HG03280 (cell line): ENCODE measurements around the gene C2.
"Not testable (repeated sequence)": the region's sequence is repeated elsewhere in the genome, so short reads cannot be mapped to it uniquely, and the experiment has no call there.

Experiments
- ATAC-seq: cut with Tn5 transposase; IDR thresholded peaks from one replicate; pipeline ENCODE4 v1.9.1; 2021; ENCODE audit warnings: mild to moderate bottlenecking, moderate library complexity; ENCODE audit not compliant: unreplicated experiment

Gene C2

DNA sequence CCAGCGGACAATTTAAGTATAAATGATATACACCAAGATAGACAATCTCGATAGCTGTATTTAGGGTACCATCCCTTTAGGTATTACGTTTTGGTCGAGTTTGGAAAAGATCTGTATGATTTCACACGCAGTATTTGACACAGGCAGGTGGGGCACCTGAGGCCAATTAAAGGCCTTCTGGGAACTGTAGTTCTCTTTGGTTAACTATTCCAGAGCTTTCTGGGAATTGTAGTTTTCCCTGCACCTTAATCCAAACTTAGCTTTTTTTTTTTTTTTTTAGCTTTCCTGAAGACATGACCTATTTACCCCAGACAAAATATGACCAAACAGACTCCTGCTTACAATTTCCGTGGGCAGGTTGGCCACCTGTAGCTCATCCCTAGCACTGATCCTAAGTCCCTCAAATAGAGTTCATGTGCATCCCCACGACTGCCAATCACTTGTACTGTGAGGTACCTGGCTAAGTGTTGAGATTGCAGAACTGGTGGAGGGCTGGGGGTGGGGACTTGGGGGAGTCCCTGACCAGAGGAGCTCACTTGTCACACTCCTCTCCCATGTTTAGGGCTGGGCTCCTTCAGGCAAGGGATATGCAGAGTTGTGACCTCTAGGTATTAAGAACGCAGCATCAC, 29.0 kb upstream of the C2 start:
- ATAC-seq: no peak

DNA sequence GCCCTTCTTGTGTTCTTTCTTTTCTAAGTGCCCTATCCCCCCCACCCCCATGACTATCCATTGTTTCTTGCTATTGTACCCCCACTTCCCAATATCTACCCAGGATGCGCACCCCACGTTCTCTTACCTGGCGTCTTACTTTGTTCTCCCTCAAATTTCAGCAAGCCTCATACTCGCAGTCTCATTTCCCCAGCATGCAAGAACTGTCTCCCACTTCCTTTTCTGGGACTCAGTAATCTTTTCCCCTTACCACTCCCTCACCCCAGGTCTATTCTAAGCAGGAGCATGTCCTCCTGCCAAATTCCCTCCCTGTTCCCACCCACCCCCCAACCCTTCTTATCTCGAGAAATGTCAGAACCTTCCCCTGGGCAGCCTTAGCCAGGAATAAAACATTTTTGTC, 28.3 kb upstream of the C2 start:
- ATAC-seq: no peak

DNA sequence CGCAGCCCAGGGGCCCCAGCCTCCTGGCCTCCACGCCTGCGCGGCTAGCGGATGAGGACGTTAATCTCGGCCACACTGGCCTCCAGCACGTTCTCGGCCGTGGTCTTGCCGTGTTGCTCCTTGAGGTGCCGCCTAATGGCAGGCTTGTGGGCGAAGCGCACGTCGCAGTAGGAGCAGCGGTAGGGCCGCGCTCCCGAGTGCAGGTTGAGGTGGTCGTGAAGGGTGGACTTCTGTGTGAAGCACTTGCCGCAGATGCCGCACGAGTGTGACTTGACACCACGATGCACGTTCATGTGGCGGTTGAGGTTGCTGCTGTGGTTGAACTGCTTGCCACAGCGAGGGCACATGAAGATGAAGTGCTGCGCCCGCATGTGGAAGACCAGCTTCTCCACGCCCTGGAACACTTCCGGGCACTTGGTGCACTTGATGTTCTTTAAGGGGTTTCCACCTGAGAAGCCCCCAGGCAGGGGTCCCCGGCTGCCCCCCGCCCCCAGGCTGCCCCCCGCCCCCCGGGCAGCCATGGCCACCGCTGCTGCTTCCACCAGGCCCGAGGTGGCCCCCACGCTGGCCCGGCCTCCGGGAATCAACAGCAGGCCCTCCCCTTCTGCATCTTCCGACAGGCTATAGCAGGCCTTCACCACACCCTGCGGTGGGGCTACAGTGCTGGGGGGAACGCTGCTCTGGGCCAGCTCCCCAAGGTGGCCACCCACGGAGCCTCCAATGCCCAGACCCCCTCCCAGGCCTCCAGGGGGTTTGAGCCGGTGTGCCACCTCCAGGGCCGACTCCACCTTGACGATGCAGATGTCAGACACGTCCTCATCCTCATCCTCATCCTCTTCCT, 27.4 kb upstream of the C2 start:
- no peak for ATAC-seq

DNA sequence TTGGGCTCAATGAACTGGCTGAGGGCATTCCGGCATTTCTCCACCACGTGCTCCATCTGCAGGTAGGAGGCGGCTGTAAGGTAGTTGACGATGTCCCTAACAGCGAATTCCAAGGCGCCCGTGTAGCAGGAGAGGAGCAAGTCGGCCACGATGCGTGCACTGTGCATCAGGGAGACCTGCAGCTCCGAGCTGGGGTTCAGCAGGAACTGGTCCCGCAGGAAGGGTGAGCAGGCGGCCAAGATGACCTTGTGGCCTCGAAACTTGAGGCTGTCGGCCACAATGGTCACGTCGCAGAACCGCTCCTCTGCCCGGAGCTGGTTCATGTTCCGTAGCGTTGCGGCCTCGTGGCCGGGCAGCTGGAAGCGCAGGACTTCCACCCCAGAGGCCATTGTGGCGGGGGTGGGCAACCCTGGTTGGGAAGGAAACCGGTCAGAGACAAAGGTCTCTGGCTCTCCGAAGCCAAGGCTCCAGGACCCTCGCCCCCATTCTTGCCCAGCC, 26.6 kb upstream of the C2 start:
- ATAC-seq: no peak

DNA sequence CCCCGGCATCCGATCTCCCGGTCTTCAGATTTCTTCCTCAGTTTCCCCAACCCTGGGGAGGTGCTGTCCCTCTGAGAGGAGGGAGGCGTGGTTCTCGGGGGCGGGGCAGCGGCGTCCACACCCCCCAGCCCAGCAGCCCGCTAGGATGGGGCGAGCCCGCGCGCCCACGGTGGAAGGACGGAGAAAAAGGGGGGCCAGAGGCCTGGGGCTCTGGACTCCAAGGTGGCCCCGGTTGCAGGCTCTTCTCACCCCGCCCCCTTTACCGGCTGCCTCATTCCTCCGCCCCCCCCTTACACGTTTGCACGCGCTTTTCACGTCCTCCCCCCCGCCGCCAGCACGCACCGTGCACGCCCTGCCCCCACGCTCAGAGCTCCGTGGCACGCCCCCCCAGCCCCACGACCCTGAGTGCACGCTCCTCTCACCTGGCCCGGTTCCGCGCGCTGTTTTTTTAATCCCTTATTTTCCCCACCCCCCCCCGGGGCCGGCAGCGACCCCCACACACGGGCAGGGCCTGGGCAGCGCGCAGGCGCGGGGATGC, 26.0 kb upstream of the C2 start:
- ATAC-seq: no peak

DNA sequence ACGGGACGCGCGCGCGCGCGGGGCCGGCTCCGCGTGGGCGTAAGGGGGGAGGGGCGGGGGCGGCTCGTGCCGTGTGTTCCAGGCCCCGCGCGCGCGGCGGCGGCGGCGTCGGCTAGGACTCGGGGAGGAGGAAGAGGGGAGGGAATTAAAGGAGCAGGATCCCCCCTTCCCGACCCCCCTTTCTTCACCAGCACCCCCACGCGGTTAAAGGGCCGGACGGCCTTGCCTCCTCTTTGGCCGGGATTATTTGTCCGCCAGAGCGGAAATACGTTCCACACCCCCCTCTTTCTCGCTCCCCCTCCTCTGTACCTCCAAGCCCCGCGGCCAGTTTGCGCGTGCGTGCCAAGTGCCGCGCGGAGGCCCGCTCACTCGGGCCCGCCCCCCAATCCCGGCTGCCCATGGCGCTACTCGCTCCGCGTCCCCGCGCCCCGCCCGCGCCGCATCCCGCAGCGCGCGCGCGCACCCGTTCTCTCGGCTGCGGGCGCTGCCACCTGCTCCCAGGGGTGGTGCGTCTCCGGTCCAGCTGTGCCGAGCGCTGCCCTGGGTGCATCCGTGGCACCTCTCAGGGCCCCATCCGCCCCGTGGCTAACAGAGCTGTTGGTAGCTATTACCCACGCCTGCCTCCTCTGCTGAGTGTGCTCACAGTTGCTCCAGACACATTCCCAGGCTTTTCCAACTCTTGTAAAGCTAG, 25.4 kb upstream of the C2 start, which contains the start of gene ZBTB12:
TSS of gene ZBTB12 (minus strand) at position 134 of the 691 bp plus-strand sequence. CDS start 781 bp downstream, outside the sequence.
- peak; percentile 54 for ATAC-seq

DNA sequence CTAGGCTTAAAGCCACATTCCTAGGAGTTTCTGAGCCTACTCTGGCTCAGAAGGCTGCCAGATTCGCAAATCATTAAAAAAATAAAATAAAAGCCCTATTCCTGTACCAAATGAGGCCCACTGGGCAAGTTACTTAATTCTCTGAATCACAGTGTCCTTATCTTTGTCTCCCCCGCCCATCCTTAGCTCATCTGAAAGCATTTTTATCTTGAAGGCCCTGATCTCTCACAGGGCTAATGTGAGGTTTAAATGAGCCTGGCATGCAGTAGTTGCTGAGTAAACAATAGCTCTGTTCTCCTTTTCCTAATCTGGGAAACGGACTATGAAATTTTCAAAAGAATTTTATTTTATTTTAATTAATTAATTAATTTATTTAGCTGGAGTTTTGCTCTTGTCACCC, 23.6 kb upstream of the C2 start:
- no peak for ATAC-seq

DNA sequence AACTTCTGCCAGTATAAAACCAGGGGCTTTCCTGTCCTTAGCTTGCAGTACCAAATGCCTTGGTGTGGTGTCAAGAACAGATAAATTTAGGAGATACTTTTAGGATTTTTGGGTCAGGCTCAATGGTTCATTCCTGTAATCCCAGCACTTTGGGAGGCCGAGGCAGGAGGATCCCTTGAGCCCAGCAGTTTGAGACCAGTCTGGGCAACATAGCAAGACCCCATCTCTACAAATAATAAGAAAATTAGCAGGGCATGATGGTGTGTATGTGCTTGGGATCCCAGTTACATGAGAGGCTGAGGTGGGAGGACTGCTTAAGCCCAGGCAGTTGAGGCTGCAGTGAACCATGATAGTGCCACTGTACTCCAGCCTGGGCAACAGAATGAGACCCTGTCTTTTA, 22.5 kb upstream of the C2 start:
- ATAC-seq: no peak

DNA sequence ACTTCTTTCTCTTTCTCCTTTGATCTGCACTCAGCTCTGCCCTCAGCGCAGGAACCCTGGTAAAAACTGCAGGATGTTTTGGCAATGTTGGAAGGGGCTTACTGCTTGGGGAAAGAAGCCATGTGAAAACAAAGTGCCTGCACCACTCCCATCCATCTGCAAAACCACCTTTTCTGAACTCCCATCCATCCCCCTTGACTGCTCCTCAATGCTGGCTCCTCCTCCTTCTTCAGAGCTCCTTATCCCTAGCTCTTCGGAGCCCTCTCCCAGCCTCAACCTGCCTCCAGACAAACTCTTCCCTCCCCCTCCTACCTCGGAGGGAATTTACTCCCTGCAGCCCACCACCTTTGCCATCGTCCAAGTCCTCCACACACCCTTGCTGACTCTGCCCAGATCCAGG, 21.4 kb upstream of the C2 start:
- ATAC-seq: no peak

DNA sequence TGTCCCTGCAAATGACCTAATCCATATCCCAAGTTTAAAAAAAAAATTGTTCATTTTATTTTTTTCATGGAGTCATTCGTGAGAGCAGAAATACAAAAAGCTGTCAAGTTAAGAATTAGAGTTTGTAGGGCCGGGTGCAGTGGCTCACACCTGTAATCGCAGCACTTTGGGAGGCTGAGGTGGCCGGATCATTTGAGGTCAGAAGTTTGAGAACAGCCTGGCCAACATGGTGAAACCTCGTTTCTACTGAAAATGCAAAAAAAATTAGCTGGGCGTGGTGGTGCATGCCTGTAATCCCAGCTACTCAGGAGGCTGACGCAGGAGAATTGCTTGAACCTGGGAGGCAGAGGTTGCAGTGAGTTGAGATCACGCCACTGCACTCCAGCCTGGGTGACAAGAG, 20.8 kb upstream of the C2 start:
- ATAC-seq: not testable (repeated sequence)

DNA sequence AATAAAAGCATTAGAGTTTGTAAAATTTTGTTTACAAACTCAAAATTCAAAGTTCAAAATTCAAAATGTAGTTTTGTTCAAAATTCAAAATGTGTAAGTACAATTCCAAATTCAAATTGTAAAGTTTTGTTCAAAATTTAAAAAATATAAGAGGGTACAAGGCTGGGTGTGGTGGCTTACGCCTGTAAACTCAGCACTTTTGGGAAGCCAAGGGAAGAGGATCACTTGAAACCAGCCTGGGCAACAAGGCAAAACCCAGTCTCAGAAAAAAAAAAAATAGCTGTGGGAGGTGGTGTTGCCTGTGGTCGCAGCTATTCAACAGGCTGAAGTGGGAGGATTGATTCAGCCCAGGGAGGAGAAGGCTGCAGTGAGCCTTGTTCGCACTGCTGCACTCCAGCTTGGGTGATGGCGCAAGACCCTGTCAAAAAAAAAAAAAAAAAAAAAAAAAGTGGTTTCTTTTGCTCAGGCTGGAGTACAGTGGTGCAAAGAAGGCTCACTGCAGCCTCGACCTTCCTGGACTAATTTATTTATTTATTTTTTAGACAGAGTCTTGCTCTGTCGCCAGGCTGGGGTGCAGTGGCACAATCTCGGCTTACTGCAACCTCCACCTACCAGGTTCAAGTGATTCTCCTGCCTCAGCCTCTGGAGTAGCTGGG, 20.2 kb upstream of the C2 start:
- ATAC-seq: no peak

DNA sequence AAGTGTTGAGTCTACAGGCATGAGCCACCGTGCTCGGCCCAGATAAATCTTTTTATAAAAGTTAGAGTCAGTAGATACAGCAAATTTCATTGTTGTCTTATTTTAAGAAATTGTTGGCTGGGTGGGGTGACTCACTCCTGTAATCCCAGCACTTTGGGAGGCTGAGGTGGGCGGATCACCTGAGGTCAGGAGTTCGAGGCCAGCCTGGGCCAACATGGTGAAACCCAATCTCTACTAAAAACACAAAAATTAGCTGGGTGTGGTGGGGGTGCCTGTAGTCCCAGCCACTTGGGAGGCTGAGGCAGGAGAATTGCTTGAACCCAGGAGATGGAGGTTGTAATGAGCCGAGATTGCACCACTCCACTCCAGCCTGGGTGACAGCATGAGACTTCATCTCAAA, 19.3 kb upstream of the C2 start:
- ATAC-seq: not testable (repeated sequence)

DNA sequence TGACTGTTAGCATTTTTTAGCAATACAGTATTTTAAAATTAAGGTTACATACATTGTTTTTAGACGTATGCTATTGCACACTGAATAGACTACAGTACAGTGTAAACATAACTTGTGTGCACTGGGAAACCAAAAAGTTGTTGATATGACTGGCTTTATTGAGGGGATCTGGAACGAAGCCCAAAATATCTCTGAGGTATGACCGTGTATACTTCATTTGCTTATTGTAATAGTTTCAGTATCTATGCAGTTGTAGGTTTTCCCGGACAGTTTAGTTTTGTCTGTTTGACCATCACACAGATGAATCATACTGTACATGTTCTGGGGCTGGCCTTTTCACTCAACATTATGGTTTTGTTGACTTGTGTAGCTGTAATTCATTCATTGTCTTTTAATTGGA, 18.7 kb upstream of the C2 start:
- ATAC-seq: peak; percentile 83

DNA sequence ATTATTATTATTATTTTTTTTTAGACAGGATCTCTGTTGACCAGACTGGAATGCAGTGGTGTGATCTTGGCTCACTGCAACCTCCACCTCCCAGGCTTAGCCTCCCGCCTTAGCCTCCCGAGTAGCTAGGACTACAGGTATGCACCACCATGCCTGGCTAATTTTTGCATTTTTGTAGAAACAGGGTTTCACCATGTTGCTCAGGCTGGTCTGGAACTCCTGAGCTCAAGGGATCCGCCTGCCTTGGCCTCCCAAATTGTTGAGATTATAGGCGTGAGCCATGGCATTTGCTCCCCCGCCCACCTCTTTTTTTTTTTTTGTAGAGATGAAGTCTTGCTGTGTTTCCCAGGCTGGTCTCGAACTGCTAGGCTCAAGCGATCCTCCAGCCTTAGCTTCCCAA, 18.2 kb upstream of the C2 start:
- not testable (repeated sequence) for ATAC-seq

DNA sequence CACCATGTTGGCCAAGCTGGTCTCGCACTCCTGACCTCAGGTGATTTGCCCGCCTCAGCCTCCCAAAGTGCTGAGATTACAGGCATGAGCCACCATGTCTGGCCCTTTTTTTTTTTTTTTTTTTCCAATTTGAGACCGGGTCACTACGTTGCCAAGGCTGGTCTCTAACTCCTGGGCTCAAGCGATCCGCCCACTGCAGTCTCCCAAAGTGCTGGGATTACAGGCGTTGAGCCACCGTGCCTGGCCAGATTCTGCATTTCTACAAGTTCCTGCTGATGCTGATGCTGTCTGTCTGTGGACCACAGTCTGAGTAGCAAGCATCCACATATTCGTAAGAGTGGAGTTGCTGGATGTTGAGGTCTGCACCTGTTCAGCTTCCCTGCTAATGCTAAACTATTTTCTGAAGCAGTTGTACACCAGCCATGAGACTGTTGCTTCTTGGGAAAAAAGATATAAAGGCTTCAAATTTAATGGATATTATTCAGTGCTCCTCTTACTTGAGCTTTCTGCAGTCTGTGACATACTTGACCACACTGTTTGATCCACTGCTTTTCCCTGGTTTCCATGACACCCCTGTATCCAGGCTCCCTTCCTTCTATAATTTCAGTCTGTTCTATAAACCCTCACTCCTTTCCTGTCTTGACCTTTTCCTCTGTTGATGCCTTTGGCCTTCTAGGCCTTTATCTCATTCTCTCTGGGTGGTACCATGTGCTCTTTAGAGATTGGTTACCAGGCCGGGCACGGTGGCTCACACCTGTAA, 15.5 kb upstream of the C2 start:
- ATAC-seq: no peak

DNA sequence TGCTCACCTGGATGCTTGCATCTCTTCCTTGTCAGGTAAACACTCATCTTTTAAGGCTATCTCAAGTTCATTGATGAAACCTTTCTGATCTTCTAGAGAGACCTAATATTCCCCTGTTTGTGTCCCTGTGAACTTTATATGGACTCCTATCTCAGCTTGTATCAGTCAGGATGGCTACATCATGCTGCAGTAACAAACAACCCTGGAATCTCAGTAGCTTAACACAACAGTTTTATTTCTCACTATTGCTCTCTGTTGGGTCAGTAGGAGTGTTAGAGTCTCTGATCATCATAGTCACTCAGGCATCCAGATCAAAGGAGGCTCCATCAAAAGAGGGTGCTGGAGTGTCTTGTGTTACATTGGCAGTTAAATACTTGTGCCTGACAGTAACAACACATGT, 12.2 kb upstream of the C2 start:
- ATAC-seq: no peak

DNA sequence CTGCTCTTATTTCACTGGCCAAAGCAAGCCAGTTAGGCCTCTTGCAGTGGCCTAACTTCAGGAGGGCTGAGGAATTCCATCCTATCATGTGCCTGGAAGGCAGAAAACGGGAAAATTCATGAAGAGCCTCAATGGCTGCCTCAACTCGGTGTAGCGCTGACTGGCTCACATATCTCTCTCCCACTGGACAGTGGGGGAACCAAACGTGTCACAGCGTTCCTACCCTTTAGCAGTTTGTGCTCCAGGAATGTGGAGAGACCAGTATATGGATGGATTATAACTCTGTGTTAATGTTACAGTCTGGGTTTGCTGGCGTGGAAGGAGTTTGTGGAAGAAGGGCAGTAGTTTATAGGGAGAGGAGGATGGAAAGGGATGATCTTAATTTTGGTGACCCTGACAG, 11.8 kb upstream of the C2 start:
- no peak for ATAC-seq

DNA sequence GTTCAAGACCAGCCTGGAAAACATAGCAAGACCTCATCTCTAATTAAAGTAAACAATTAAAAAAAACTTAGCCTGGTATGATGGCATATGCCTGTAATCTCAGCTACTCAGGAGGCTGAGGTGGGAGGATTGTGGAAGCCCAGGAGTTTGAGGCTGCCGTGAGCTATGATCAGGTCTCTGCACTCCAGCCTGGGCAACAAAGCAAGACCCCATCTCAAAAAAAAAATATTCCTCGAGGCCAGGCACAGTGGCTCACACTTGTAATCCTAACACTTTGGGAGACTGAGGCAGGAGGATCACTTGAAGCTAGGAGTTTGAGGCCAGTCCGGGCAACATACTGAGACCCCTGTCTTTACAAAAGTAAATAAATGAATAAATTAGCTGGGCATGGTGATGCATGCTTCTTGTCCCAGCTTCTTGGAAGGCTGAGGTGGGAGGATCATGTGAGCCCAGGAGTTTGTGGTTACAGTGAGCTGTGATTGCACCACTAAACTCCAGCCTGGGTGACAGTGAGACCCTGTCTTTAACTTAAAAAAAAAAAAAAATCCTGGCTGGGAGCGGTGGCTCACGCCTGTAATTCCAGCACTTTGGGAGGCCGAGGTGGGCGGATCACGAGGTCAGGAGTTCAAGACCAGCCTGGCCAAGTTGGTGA, 9.3 kb upstream of the C2 start:
- ATAC-seq: no peak

DNA sequence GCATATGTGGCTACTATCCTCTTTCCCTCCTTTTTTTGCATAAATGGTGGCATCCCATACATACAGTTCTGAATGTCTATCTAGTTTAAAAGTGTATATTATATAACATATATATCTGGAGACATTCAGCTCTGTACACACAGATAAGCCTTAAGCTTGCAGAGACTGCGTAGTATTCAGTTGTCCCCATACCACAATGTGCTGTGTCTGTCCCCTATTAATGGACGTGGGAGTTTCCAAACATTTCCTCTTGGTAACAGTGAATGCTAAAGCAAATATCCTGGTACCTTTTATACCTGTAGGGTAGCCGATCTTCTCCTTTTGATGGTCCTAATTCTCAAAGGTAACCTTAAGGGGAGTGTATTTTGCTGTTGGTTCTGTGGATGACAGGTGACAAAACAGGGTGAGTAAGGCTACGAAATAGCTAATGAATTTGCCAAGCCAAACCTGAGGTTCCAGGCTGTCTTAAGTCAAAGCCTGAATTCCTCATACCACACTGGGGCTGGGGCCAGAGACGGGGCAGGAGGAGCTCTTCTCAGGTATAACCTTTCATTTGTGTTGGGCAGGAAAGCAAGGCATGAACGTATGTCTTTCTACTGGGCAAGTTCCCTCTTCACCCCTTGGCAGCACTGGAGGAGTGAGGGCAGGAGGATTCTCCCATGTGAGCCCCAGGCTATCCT, 7.8 kb upstream of the C2 start:
- no peak for ATAC-seq
